Esophagus (tissue), 2 donors: ENCODE results near the gene KRTAP4-12. TPM values are rescaled to one million over a fixed set of nuclear protein-coding genes. Genes with fewer than 3 reads are reported as not detected.
"Not testable (repeated sequence)": the region's sequence is repeated elsewhere in the genome, so short reads cannot be mapped to it uniquely, and the experiment has no call there.

Source experiments
- H3K27ac ChIP-seq, 2 donors: one replicate each; pipeline ENCODE4 v1.5.1; 2013; ENCODE audit warnings: low read depth in 2 of 2, mild to moderate bottlenecking in 2 of 2, inconsistent platforms in 1 of 2, low read length in 1 of 2, moderate library complexity in 1 of 2
- H3K27me3 ChIP-seq, 2 donors: one replicate each; pipeline ENCODE4 v1.6.1; 2013; ENCODE audit warnings: low read length in 2 of 2, control low read depth in 1 of 2, mild to moderate bottlenecking in 1 of 2; ENCODE audit not compliant: insufficient read depth in 2 of 2, control insufficient read depth in 1 of 2
- H3K36me3 ChIP-seq, 2 donors: one replicate each; pipeline ENCODE4 v1.6.1; 2013; ENCODE audit warnings: low read length in 1 of 2; ENCODE audit not compliant: control insufficient read depth in 2 of 2, insufficient read depth in 2 of 2
- H3K4me1 ChIP-seq, 2 donors: one replicate each; pipeline ENCODE4 v1.6.1; 2013; ENCODE audit warnings: low read length in 1 of 2; ENCODE audit not compliant: control insufficient read depth in 2 of 2, insufficient read depth in 2 of 2
- H3K4me3 ChIP-seq, 2 donors: one replicate each; pipeline ENCODE4 v1.5.1; 2013; ENCODE audit warnings: low read length in 2 of 2, mild to moderate bottlenecking in 2 of 2, low read depth in 1 of 2, moderate library complexity in 1 of 2
- H3K9me3 ChIP-seq, 2 donors: one replicate each; pipeline ENCODE4 v1.6.1; 2013; ENCODE audit warnings: mild to moderate bottlenecking in 2 of 2, low read depth in 1 of 2, low read length in 1 of 2, moderate library complexity in 1 of 2; ENCODE audit not compliant: control insufficient read depth in 2 of 2, insufficient read depth in 1 of 2
- WGBS, 2 donors: extraction: QIAGEN DNeasy Blood & Tissue Kit; methylation state at CpG; one replicate each; pipeline ENCODE4 v1.1.7; 2013; 5-methylcytosine and 5-hydroxymethylcytosine counted together
- polyA plus RNA-seq, 2 donors: library from polyadenylated mRNA; stranded (reverse); fragments of 200-250 nt; gene quantifications; one replicate each; pipeline ENCODE4 v1.2.3, GENCODE V29; 2013
- donor health status: healthy with polysubstance abuse.
- donor health status: Bipolar disorder and iron deficiency.

Gene KRTAP4-12
- polyA plus RNA-seq, 2 donors = not detected

DNA sequence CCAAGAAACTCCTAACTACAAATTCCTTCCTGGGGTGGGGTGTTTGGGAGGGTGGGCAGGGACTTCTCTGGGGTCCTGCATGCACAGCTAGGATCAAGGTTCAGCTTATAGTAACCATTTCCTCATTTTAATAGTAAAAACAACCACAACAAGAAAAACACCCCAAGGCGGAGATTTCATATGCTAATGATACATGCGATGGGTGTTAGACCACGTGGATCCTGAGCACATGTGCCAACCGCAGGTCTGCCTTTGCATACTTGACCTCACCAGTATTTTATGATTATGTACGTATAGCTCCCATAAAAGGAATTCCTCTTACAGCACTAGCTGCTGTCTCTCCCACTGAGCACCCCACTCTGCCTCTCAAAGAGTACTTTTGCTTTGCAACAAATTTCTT lies 7.7 kb downstream of the KRTAP4-12 start:
- WGBS, 2 donors = 54 to 67% methylated on average over 5 of the region's 5 CpGs
- H3K4me3 ChIP-seq = no peak overlapping the region
- H3K27ac ChIP-seq = no peak overlapping the region
- H3K27me3 ChIP-seq = no peaks in the 10 kb centered on the region
- H3K4me1 ChIP-seq = no peaks in the 10 kb centered on the region
- no peaks in the 10 kb centered on the region for H3K9me3 ChIP-seq
- no peaks in the 10 kb centered on the region for H3K36me3 ChIP-seq

DNA sequence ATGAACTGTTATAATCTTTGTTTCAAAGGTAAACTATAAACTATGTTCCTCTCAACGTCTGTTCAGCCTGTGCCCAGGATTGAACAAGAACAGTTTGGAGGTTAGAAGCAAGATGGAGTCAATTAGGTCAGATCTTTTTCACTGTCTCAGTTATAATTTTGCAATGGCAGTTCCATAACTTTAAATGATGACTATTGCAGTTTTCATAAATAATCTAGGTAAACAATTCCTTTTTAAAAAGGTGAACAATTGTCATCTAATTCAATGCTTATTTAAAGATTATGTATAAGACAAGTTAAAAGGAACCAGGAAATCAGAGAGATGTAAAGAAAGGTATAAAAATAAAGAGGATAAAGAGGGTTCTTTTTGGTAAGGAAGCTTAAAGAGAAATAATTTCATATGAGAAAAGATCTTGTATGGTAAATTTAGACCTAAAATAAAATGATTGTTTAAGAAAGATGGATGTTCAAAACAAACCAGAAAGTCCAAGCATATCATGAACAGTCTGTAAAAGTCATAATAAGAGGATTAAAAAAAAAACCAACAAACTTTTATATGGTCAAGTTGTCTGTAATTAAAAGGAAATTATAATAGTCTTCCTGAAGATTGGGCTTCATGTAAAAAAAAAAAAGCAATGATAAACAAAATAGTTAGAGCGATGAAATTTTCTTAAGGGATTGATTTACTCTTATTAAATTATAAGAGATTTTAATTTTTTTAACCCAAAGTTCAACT lies 12.7 kb downstream of the KRTAP4-12 start:
- no peak overlapping the region for H3K4me3 ChIP-seq
- H3K36me3 ChIP-seq = no peaks in the 10 kb centered on the region
- H3K9me3 ChIP-seq = no peaks in the 10 kb centered on the region
- H3K27ac ChIP-seq = no peak overlapping the region
- no peaks in the 10 kb centered on the region for H3K4me1 ChIP-seq
- H3K27me3 ChIP-seq = no peaks in the 10 kb centered on the region
- WGBS, 2 donors = 78 to 81% methylated on average over 2 of the region's 2 CpGs

DNA sequence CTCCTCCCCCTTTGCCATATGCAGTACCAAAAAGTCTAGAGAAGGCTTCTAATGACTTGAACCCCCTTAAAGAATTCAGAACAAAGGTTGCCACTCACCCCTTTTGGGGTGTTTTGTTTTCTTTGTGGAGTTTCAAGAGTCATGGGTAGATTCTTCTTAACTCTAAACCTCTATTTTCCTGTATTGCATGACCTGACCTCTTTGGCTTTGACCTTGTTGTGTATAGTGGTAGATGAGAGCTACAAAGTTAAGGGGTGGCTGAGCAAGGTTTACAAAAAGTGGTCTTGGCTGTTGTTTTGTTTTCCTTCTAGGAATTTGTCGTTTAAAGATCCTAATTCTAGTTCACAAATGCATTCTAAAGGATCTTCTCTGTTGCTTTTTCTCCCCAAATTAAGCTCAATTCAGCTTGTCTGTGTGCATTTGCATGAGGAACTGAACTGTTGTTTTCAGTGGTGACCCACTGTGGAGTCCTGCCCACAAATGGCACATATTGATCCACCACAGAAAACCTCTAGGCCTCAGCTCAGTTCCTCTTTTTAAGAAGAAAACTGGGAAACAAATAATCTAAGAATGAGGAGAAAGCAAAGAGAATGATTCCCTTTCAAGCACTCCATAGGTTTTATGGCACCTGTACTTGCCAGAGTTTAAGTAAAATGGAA lies 15.1 kb downstream of the KRTAP4-12 start:
- not testable (repeated sequence) for H3K9me3 ChIP-seq, H3K4me1 ChIP-seq, H3K36me3 ChIP-seq, H3K27ac ChIP-seq, H3K27me3 ChIP-seq, H3K4me3 ChIP-seq
- WGBS, 2 donors = 6 to 19% methylated on average over 1 of the region's 1 CpG

DNA sequence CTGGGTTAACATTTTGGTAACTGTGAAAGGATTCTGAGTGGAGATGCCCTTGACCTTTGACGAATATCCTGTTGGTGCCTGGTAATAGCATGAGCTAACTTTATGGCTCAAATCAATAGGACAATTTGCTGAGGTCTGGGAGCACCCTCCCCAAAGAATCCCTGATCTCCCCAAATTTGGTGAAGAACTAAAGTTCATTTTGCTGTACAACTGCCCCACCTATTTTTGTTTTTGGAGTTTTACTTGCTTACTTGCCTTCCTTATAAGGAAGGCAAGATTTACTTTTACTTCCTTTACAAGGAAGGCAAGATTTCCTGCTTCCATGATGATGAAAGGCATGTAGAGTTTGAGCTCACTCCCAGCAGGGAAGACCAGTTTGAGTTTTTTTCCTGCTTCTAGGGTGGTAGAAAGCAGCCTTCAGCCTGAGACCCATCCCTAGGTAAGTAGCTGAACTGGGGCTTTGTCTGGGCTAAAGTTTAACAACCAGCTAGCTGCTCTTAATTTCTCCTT lies 16.0 kb downstream of the KRTAP4-12 start:
- no peaks in the 10 kb centered on the region for H3K9me3 ChIP-seq
- 58 to 79% methylated on average over 1 of the region's 1 CpG for WGBS, 2 donors
- no peaks in the 10 kb centered on the region for H3K36me3 ChIP-seq
- no peak overlapping the region for H3K27ac ChIP-seq
- no peaks in the 10 kb centered on the region for H3K27me3 ChIP-seq
- no peak overlapping the region for H3K4me3 ChIP-seq
- no peaks in the 10 kb centered on the region for H3K4me1 ChIP-seq

DNA sequence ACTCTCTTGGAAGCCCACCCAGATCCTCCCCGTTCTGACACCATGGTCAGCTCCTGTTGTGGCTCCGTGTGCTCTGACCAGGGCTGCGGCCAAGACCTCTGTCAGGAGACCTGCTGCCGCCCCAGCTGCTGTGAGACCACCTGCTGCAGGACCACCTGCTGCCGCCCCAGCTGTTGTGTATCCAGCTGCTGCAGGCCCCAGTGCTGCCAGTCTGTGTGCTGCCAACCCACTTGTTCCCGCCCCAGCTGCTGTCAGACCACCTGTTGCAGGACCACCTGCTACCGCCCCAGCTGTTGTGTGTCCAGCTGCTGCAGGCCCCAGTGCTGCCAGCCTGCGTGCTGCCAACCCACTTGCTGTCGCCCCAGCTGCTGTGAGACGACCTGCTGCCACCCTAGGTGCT lies 18.6 kb downstream of the KRTAP4-12 start, which contains the start of gene KRTAP4-9:
KRTAP4-9 (plus strand) TSS at position 43 of the 400 bp plus-strand sequence; CDS start at position 43, 0 bp downstream.
- not testable (repeated sequence) for H3K27ac ChIP-seq, H3K4me1 ChIP-seq, H3K27me3 ChIP-seq, H3K36me3 ChIP-seq, H3K9me3 ChIP-seq, H3K4me3 ChIP-seq
- 76 to 78% methylated on average over 9 to 10 of the region's 10 CpGs for WGBS, 2 donors

DNA sequence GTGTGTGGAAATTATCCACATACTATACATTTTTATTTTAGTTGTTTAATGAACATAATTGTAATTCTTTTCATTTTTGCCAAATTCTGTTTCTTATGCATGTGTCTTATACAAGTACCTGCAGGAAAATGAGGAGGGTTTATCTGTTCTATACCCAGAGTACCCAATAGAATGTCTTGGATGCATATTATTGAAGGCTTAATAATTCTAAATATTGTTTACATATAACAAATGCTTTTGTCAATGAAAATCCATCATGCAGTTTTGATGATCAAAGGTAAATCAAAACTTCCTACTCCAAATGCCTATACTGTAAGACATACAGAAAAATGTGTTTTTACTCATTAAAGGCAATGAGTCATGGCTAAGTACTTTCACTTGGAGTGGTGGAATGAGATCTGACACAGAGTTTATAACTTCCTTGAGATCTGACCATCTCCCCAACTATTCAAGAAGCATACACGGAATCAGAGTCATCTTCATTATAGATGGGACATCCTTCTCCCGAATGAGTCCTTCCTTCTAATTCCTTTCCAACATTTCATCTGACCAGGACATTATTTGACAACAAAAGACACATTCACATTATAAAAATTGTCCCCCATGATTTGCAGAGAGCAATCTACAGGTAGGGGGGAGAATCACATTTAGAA lies 19.5 kb downstream of the KRTAP4-12 start:
- H3K27ac ChIP-seq, H3K9me3 ChIP-seq, H3K4me3 ChIP-seq, H3K4me1 ChIP-seq, H3K36me3 ChIP-seq, H3K27me3 ChIP-seq: not testable (repeated sequence)
- WGBS, 2 donors = 66 to 69% methylated on average over 2 of the region's 2 CpGs

DNA sequence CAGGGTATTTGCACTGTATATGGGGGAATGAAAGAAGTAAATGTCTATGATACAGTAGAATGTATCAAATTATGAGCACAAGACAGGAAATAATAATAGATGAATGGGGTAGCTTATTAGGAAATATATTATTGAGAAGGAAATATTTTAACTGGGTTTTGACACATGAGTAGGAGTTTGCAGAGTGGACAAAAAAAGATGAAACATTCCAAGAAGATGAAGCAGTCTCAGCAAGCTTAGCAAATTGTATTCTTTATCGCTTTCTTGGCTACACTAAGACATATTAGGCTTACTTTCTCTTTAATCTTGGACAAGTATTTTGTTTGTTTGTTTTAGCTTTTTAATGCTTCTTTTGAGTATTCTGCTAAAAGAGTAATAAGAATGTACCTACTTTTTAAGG lies 20.1 kb downstream of the KRTAP4-12 start:
- Histone ChIP-seq H3K4me1 (no peaks in the 10 kb centered on the region), H3K36me3 (no peaks in the 10 kb centered on the region), H3K27ac (no peak overlapping the region), H3K4me3 (no peak overlapping the region), H3K27me3 (no peaks in the 10 kb centered on the region), H3K9me3 (no peaks in the 10 kb centered on the region)
- WGBS, 2 donors = 76 to 83% methylated on average over 1 of the region's 1 CpG

DNA sequence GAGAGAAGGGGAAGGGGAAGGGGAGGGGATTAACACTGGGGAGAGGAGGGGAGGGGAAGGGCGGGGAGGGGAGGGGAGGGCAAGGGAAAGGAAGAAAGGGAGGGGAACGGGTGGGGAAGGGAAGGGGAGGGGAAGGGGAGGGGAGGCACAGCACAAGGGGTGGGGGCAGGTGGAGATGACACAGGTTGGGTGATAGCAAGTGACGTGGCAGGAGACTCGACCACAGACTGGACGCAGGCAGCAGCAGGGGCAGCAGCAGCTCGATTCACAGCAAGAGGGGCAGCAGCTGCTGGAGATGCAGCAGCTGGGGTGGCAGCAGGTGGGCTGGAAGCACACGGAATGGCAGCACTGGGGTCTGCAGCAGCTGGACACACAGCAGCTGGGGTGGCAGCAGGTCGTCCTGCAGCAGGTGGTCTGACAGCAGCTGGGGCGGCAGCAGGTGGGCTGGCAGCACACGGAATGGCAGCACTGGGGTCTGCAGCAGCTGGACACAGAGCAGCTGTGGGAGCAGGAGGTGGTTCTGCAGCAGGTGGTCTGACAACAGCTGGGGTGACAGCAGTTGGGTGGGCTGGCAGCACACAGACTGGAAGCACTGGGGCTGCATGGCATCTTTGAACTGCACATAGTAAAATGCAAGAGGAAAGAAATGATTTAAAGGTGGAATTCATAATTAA lies 22.3 kb downstream of the KRTAP4-12 start, which contains the start of gene KRTAP4-16:
KRTAP4-16 (minus strand) TSS at position 624 of the 674 bp plus-strand sequence; CDS start at position 624, 0 bp downstream.
- 60 to 74% methylated on average over 8 to 10 of the region's 10 CpGs for WGBS, 2 donors
- H3K9me3 ChIP-seq = no peaks in the 10 kb centered on the region
- H3K27ac ChIP-seq = no peak within 1 kb of the TSS
- H3K4me3 ChIP-seq = no peak within 1 kb of the TSS
- no peaks in the 10 kb centered on the region for H3K27me3 ChIP-seq
- H3K36me3 ChIP-seq = no peaks in the 10 kb centered on the region
- H3K4me1 ChIP-seq = no peaks in the 10 kb centered on the region

DNA sequence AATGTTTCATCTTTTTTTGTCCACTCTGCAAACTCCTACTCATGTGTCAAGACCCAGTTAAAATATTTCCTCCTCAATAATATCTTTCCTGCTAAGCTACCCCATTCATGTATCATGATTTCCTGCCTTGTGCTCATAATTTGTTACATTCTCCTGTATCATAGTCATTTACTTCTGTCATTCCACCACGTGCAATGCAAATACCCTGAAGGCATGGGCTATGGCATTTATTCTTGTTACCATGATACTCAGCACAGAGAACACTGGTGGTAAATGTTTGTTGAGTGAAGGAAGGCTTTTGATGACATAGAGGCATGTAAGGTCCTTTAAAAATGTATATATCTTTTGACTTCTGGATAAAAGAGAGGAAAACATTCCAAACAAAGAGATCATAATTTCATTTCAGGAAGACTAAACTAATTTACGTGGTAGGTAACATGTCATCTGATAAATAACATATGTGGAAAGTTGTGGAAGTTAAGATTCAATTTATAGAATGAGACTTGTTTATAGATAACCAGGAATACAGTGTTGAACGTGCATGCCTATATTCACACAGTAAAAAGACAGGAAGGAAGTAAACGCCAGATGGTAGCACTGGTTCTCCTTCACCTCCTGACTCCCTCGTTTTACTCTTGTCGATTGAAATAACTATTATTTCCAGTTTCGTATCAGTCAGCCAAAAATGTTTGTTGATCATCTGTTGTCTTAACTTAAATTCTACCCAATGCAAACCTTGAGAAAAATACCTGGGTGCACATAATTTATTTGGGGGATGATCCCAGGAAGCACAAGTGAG lies 24.1 kb downstream of the KRTAP4-12 start:
- H3K4me3 ChIP-seq, H3K36me3 ChIP-seq, H3K9me3 ChIP-seq, H3K4me1 ChIP-seq, H3K27ac ChIP-seq, H3K27me3 ChIP-seq: not testable (repeated sequence)
- WGBS, 2 donors = 50 to 57% methylated on average over 7 of the region's 7 CpGs
